Glutamatergic neuron (in vitro differentiated cells): ENCODE measurements around the gene GALNT2. TPM values are rescaled to one million over a fixed set of nuclear protein-coding genes. Genes with fewer than 3 reads are reported as not detected.
A peak's percentile ranks its signal among the peaks of the same experiment; 100 is the strongest.

ENCODE experiments used
- DNase-seq: peaks from one replicate; pipeline ENCODE4 v3.0.0; 2022
- H3K27ac Mint-ChIP-seq: one replicate; pipeline ENCODE4 v1.8.0; 2020; ENCODE audit warnings: mild to moderate bottlenecking, mixed read lengths, inconsistent platforms; ENCODE audit not compliant: unreplicated experiment
- H3K27me3 Mint-ChIP-seq: one replicate; pipeline ENCODE4 v1.8.0; 2020; ENCODE audit warnings: mild to moderate bottlenecking, moderate library complexity, mixed read lengths, inconsistent platforms; ENCODE audit not compliant: unreplicated experiment
- H3K36me3 Mint-ChIP-seq: one replicate; pipeline ENCODE4 v1.8.0; 2020; ENCODE audit warnings: mild to moderate bottlenecking, mixed read lengths, inconsistent platforms; ENCODE audit not compliant: unreplicated experiment
- H3K4me1 Mint-ChIP-seq: one replicate; pipeline ENCODE4 v1.8.0; 2020; ENCODE audit warnings: mild to moderate bottlenecking, low read depth, mixed read lengths, inconsistent platforms; ENCODE audit not compliant: unreplicated experiment
- H3K4me3 Mint-ChIP-seq: one replicate; pipeline ENCODE4 v1.8.0; 2020; ENCODE audit warnings: mild to moderate bottlenecking, mixed read lengths, inconsistent platforms; ENCODE audit not compliant: unreplicated experiment
- H3K9me3 Mint-ChIP-seq: one replicate; pipeline ENCODE4 v1.8.0; 2020; ENCODE audit warnings: mild to moderate bottlenecking, moderate library complexity, mixed read lengths, inconsistent platforms; ENCODE audit not compliant: unreplicated experiment
- CTCF ChIP-seq: fragments of 200-600 bp; sonication (generic); IDR thresholded peaks from one replicate; pipeline ENCODE4 v1.5.0; 2021; ENCODE audit not compliant: partially characterized antibody, unreplicated experiment
- total RNA-seq: library from RNA; stranded (reverse); fragmentation: NEBNext Ultra II Directional; extraction: Animal tissue kit (Norgen Biotek cat#: 25700); gene quantifications from one replicate; pipeline ENCODE4 v1.2.1, GENCODE V29; 2021; ENCODE audit not compliant: unreplicated experiment

Gene GALNT2
- total RNA-seq, 1 donor from 2014 or later, result 35.2 TPM

DNA sequence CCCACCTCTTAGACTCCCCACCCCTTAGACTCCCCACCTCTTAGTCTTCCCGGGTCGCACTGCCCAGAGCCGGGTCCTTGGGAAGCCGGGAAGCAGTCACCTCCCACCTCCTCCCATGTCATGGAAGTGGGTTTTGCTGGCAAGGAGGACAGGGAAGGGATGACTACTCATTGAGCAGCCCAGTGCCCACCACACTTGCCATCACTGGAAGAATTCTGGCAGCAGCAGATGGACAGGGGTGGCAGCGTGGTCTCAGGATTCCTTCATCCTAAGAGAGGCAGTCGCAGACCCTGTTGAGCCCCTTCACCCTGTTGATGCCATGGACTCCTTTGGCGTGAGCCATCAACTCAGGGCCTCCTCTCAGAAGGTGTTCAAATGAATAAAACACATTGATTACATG is 218.3 kb downstream of the GALNT2 start:
- Mint-ChIP-seq H3K27ac (no peak overlapping the region), H3K4me3 (no peak overlapping the region), H3K9me3 (peaks cover 7% of the 10 kb centered on the region), H3K4me1 (peaks cover 7% of the 10 kb centered on the region), H3K36me3 (no peaks in the 10 kb centered on the region), H3K27me3 (peaks cover 5% of the 10 kb centered on the region)
- no peak for TF ChIP-seq CTCF
- no peak for DNase-seq

DNA sequence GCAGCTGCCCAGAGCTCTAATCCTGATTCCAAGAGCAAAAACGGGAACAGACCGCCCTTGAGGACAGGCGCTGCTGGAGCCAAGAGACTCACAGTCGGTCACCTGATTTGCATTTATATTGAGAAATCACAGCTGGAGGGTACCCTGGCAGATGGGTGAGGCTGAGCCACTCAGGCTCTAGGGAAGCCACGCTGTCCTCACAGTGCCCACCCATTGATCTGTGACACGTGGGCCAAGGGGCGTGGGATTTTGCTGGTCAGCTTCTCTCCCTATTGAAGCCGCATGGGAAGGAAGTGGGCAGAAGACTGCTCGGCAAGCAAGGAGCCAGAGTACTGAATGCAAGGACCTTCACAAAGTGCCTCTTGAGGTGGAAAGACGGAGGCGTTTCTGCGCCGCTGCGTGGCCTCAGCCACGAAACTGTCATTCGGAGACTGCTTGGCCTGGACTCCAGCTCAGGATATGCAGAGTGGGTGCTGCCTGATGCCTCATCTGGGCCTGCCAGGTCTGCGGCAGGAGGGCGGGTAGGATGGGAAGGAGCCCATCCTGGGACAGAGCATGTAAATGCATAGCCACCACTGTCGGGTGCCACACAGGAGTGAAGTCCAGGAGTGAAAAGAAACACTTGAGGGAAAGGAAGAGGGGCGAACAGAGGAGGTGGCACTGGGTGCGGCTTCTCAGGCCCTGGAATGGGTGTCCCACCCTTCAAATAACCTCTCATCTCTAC is 219.3 kb downstream of the GALNT2 start:
- Mint-ChIP-seq H3K4me1 (peaks cover 7% of the 10 kb centered on the region), H3K9me3 (peaks cover 7% of the 10 kb centered on the region), H3K27me3 (peaks cover 5% of the 10 kb centered on the region), H3K36me3 (no peaks in the 10 kb centered on the region), H3K4me3 (no peak overlapping the region), H3K27ac (peak overlapping the region; percentile 62)
- no peak for TF ChIP-seq CTCF
- peak; percentile 54 for DNase-seq

- Mint-ChIP-seq H3K36me3 (no peaks in the 10 kb centered on the region), H3K9me3 (peaks cover 6% of the 10 kb centered on the region), H3K4me1 (peaks cover 7% of the 10 kb centered on the region), H3K4me3 (no peak overlapping the region), H3K27ac (no peak overlapping the region), H3K27me3 (peaks cover 5% of the 10 kb centered on the region)
- DNase-seq, result no peak
- TF ChIP-seq CTCF, result no peak
Observed at GRCh38 chr1:230286890-230287269, 219.8 kb downstream of the GALNT2 start.

- peaks cover 6% of the 10 kb centered on the region for H3K9me3 Mint-ChIP-seq
- H3K4me1 Mint-ChIP-seq, result peaks cover 10% of the 10 kb centered on the region
- peaks cover 9% of the 10 kb centered on the region for H3K27me3 Mint-ChIP-seq
- no peak overlapping the region for H3K27ac Mint-ChIP-seq
- no peak for TF ChIP-seq CTCF
- no peak overlapping the region for H3K4me3 Mint-ChIP-seq
- H3K36me3 Mint-ChIP-seq, result no peaks in the 10 kb centered on the region
- DNase-seq, result no peak
Observed at GRCh38 chr1:230287674-230288315, 220.8 kb downstream of the GALNT2 start.

- TF ChIP-seq CTCF, result no peak
- Mint-ChIP-seq H3K36me3 (no peaks in the 10 kb centered on the region), H3K4me3 (no peak overlapping the region), H3K4me1 (peaks cover 16% of the 10 kb centered on the region), H3K27me3 (peaks cover 11% of the 10 kb centered on the region), H3K27ac (no peak overlapping the region), H3K9me3 (peaks cover 9% of the 10 kb centered on the region)
- DNase-seq, result no peak
Observed at GRCh38 chr1:230288641-230289349, 221.8 kb downstream of the GALNT2 start.
